ENCODE measurements around the gene EIF4G3. TPM values are rescaled to one million over a fixed set of nuclear protein-coding genes. Genes with fewer than 3 reads are reported as not detected.

Gene EIF4G3
- total and polyA plus RNA-seq, 9 of the 15 experiments (the other 6 are each of a cell fraction or from before 2014, with no cell fraction given) = 6.7 to 40.5 (median 32.1) TPM

- TF ChIP-seq REST (IDR thresholded peaks at IDR 0.05; ENCODE audit: borderline replicate concordance) = peak; percentile 18; the same call in 1 of the 2 replicates
- no peak; the same call in 1 of the 2 replicates for TF ChIP-seq REST (CRISPR knock-in tag; IDR thresholded peaks at IDR 0.05; ENCODE audit: low read depth)
- TF ChIP-seq MAFF (IDR thresholded peaks at IDR 0.05; ENCODE audit: low read length) = no peak
- no peak for TF ChIP-seq SIN3A (IDR thresholded peaks at IDR 0.05; ENCODE audit: borderline replicate concordance in 2 of 2, control insufficient read depth in 1 of 2, low read depth in 2 of 2, low read length in 2 of 2)
- TF ChIP-seq HDAC2 (IDR thresholded peaks at IDR 0.05) = 0 out of 2 replicates have a peak, but pooled peaks have one; percentile 59
- no peak for TF ChIP-seq SNRNP70 (optimal IDR thresholded peaks at IDR 0.05; ENCODE audit: low read depth, low read length)
These were observed 771 bp downstream of the EIF4G3 start (continued) for GRCh38 chr1:21175670-21176581.

Data from K562 (cell line).